PC-9 (cell line): ENCODE data around the gene PDK3. TPM values are rescaled to one million over a fixed set of nuclear protein-coding genes. Genes with fewer than 3 reads are reported as not detected.
A peak's percentile ranks its signal among the peaks of the same experiment; 100 is the strongest.

Source experiments
- BruUV-seq: library from RNA; stranded (reverse); fragments of 400-500 nt; replicated peaks from 2 replicates; lab custom pipeline; 2021; lab: Mats Ljungman, UMichigan
- CTCF ChIA-PET: fragments of 300-600 bp; sonication (Branson Sonifier 250); formaldehyde crosslinking; loops from one replicate; lab custom pipeline; 2022; ENCODE audit warnings: antibody characterized with exemption; lab: Charles Lee
- POLR2A ChIA-PET: fragments of 300-600 bp; sonication (Branson Sonifier 250); formaldehyde crosslinking; loops from one replicate; lab custom pipeline; 2022; ENCODE audit warnings: antibody characterized with exemption; ENCODE audit not compliant: unreplicated experiment; lab: Charles Lee
- DNase-seq, 2 experiments: peaks; one replicate each; pipeline versions ENCODE4 v3.0.0 to v3.0.0-alpha.2; 2015 to 2022; ENCODE audit warnings: mixed read lengths in 1 of 2
- H2AFZ ChIP-seq: fragments of 200-600 bp; sonication (generic); 2 replicates; pipeline ENCODE4 v1.8.1; 2017; ENCODE audit warnings: antibody characterized with exemption
- H3F3A ChIP-seq: fragments of 200-600 bp; sonication (generic); 2 replicates; pipeline ENCODE4 v1.8.1; 2017; ENCODE audit warnings: antibody characterized with exemption, mild to moderate bottlenecking, low read depth; ENCODE audit not compliant: insufficient read depth
- H3K27ac ChIP-seq: fragments of 200-600 bp; sonication (generic); 2 replicates; pipeline ENCODE4 v1.6.1; 2016; ENCODE audit warnings: mixed run types
- H3K27me3 ChIP-seq: fragments of 200-600 bp; sonication (generic); 2 replicates; pipeline ENCODE4 v1.6.1; 2016; ENCODE audit warnings: low read depth, mixed run types; ENCODE audit not compliant: insufficient read depth
- H3K36me3 ChIP-seq: fragments of 200-600 bp; sonication (generic); 2 replicates; pipeline ENCODE4 v1.6.1; 2016; ENCODE audit warnings: low read depth, mixed run types
- H3K4me1 ChIP-seq: fragments of 200-600 bp; sonication (generic); replicated peaks from 2 replicates; pipeline ENCODE4 v1.6.1; 2016; ENCODE audit warnings: mixed run types; ENCODE audit not compliant: insufficient read depth
- H3K4me2 ChIP-seq: fragments of 200-600 bp; sonication (generic); 2 replicates; pipeline ENCODE4 v1.6.1; 2017; ENCODE audit warnings: mixed run types
- H3K4me3 ChIP-seq: fragments of 200-600 bp; sonication (generic); 2 replicates; pipeline ENCODE4 v1.6.1; 2016; ENCODE audit warnings: mixed run types
- H3K79me2 ChIP-seq: fragments of 200-600 bp; sonication (generic); 2 replicates; pipeline ENCODE4 v1.6.1; 2017; ENCODE audit warnings: low read depth, mixed run types
- H3K9me2 ChIP-seq: fragments of 200-600 bp; sonication (generic); 2 replicates; pipeline ENCODE4 v1.8.1; 2017; ENCODE audit warnings: mild to moderate bottlenecking; ENCODE audit not compliant: insufficient read depth
- H3K9me3 ChIP-seq: fragments of 200-600 bp; sonication (generic); 2 replicates; pipeline ENCODE4 v1.8.1; 2016; ENCODE audit warnings: low read depth; ENCODE audit not compliant: insufficient read depth
- H4K20me1 ChIP-seq: fragments of 200-600 bp; sonication (generic); 2 replicates; pipeline ENCODE4 v1.8.1; 2017; ENCODE audit not compliant: insufficient read depth
- EZH2 ChIP-seq: fragments of 200-600 bp; sonication (generic); IDR thresholded peaks from 2 replicates; pipeline ENCODE4 v1.8.0; 2017; ENCODE audit warnings: antibody characterized with exemption, low read depth
- intact Hi-C: fragments of 100-400 bp; cut with micrococcal nuclease; formaldehyde crosslinking; loops from one replicate; pipeline ENCODE4 v1.10.0; 2022; ENCODE audit not compliant: unreplicated experiment
- total RNA-seq: library from RNA; stranded (reverse); gene quantifications from 2 replicates; pipeline ENCODE4 v1.2.3, GENCODE V29; 2021
- TF ChIP-seq, protein P1 (sequence below): fragments of 200-600 bp; sonication (generic); conservative IDR thresholded peaks from 2 replicates; pipeline ENCODE4 v1.6.1; 2017; ENCODE audit warnings: mixed run types, antibody characterized with exemption, mild to moderate bottlenecking, moderate library complexity

Gene PDK3
- total RNA-seq, 1 experiment from 2014 or later = 19.4 TPM

DNA sequence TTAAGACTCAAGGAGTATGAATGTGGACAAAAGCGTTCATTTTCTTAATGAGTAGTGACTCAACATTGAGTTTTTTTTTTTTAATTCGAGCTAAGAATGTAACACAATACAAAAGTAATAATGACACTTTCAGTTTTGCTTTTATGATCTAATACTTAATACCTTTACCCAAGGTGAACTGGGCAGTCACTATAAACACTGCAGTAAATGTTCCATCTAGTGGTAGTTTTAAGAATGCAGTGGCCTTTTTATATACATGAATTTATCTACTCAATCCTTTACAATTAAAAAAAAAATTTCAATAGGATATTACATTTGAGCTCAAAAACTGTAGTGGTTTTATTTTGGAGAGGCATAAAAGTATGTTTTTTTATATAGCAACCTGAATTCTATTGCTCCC is 33.9 kb downstream of the PDK3 start:
- no peaks in the 10 kb centered on the region for H3K36me3 ChIP-seq
- no peaks in the 10 kb centered on the region for H4K20me1 ChIP-seq
- TF ChIP-seq, protein P1, sequence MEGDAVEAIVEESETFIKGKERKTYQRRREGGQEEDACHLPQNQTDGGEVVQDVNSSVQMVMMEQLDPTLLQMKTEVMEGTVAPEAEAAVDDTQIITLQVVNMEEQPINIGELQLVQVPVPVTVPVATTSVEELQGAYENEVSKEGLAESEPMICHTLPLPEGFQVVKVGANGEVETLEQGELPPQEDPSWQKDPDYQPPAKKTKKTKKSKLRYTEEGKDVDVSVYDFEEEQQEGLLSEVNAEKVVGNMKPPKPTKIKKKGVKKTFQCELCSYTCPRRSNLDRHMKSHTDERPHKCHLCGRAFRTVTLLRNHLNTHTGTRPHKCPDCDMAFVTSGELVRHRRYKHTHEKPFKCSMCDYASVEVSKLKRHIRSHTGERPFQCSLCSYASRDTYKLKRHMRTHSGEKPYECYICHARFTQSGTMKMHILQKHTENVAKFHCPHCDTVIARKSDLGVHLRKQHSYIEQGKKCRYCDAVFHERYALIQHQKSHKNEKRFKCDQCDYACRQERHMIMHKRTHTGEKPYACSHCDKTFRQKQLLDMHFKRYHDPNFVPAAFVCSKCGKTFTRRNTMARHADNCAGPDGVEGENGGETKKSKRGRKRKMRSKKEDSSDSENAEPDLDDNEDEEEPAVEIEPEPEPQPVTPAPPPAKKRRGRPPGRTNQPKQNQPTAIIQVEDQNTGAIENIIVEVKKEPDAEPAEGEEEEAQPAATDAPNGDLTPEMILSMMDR = peak; percentile 70
- TF ChIP-seq EZH2 = no peak
- no peaks in the 10 kb centered on the region for H3K79me2 ChIP-seq
- no peaks in the 10 kb centered on the region for H3K9me3 ChIP-seq
- BruUV-seq = no TSS peak
- intact Hi-C loops = loop anchor here (1.0 to 10.0 kb wide), 4 partner anchors 103 to 414 kb away; no protein-coding TSS in a partner anchor
- no peak overlapping the region for H2AFZ ChIP-seq
- H3K27ac ChIP-seq = no peak overlapping the region
- POLR2A ChIA-PET = no interaction called here
- H3K9me2 ChIP-seq = no peaks in the 10 kb centered on the region
- peak in 1 of 2 experiments; percentile 42 for DNase-seq
- no peak overlapping the region for H3K4me3 ChIP-seq
- peaks cover 11% of the 10 kb centered on the region for H3K4me1 ChIP-seq
- CTCF ChIA-PET = interaction anchor here (0.6 to 2.4 kb wide), 4 partner anchors 90 to 239 kb away, joined by 3 to 14 read pairs (median 5); no protein-coding TSS in a partner anchor
- no peaks in the 10 kb centered on the region for H3K27me3 ChIP-seq
- H3K4me2 ChIP-seq = no peak overlapping the region
- H3F3A ChIP-seq = no peaks in the 10 kb centered on the region

DNA sequence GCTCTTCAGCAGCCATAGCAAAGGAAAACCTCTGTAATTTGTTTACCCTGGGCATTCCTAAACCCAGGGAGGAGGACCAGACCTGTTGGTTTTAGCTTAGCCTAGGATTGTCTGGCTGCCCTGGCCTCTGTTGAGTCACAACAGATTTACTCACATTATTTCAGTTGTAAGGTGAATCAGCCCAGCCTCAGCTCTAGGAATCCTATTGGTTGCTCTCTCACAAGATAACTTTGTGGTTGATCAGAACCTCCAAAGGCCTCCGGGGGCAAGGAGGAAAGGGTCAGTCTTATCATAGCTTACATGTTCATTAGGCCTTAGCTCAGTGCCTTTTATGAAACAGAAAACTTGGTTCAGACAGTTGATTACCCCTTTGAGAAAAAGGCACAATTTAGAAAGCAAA is 41.0 kb downstream of the PDK3 start:
- Histone ChIP-seq H3K79me2 (no peaks in the 10 kb centered on the region), H3K27me3 (no peaks in the 10 kb centered on the region), H4K20me1 (no peaks in the 10 kb centered on the region), H3F3A (peaks cover 7% of the 10 kb centered on the region; the same call in 1 of the 2 replicates), H3K9me2 (no peaks in the 10 kb centered on the region), H3K4me2 (no peak overlapping the region), H3K4me1 (peaks cover 9% of the 10 kb centered on the region), H3K4me3 (no peak overlapping the region), H3K36me3 (no peaks in the 10 kb centered on the region), H3K27ac (no peak overlapping the region), H3K9me3 (no peaks in the 10 kb centered on the region), H2AFZ (no peak overlapping the region)
- DNase-seq = peak; percentile 9 to 62
- ChIA-PET POLR2A (no interaction called here), CTCF (interaction anchor here (0.9 kb wide), 1 partner anchor 110 kb away, joined by 4 read pairs; no protein-coding TSS in a partner anchor)
- no TSS peak for BruUV-seq
- intact Hi-C loops = no loop called here
- TF ChIP-seq EZH2 = no peak
- TF ChIP-seq, protein P1 = no peak

DNA sequence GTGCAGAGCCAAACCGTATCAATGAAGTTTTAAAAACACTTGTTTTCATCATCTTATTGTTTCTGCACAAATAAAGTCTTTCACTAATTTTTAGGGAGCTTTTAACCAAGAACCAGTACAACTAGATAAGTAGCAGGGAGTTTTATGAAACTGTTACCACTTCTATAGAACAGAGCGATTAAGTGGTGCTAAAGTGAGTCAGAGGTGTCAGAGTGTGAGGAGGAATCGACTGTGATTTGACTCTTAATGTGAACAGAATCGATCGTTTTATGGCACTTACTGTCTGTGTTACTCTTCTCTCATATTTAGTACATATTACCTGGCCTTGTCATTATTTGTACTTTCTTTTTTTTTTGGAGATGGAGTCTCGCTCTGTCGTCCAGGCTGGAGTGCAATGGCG is 43.3 kb downstream of the PDK3 start:
- POLR2A ChIA-PET = no interaction called here
- no peaks in the 10 kb centered on the region for H3K79me2 ChIP-seq
- H3K27ac ChIP-seq = no peak overlapping the region
- no peaks in the 10 kb centered on the region for H4K20me1 ChIP-seq
- DNase-seq = no peak
- H3K36me3 ChIP-seq = no peaks in the 10 kb centered on the region
- H3K27me3 ChIP-seq = no peaks in the 10 kb centered on the region
- peaks cover 9% of the 10 kb centered on the region for H3K4me1 ChIP-seq
- H3K9me3 ChIP-seq = no peaks in the 10 kb centered on the region
- TF ChIP-seq EZH2 = no peak
- TF ChIP-seq, protein P1 = no peak
- CTCF ChIA-PET = no interaction called here
- intact Hi-C loops = no loop called here
- no peaks in the 10 kb centered on the region for H3K9me2 ChIP-seq
- no peak overlapping the region for H3K4me2 ChIP-seq
- H3F3A ChIP-seq = peaks cover 7% of the 10 kb centered on the region; the same call in 1 of the 2 replicates
- BruUV-seq = no TSS peak
- H3K4me3 ChIP-seq = no peak overlapping the region
- H2AFZ ChIP-seq = no peak overlapping the region
